Neural cell (in vitro differentiated cells): ENCODE measurements around the gene AIF1L.

Experiments used
- EZH2 ChIP-seq: fragments of 200-600, 300-800 bp; shearing (Covaris generic), sonication (generic); IDR thresholded peaks from 2 replicates; pipeline ENCODE4 v1.6.1; 2014; ENCODE audit warnings: antibody characterized with exemption, low read length, borderline replicate concordance, mild to moderate bottlenecking; ENCODE audit not compliant: insufficient read depth, poor library complexity, severe bottlenecking
- POLR2AphosphoS5 ChIP-seq: IDR thresholded peaks from 2 replicates; pipeline ENCODE4 v1.6.1; 2012
- RAD21 ChIP-seq: fragments of 450-650 bp; conservative IDR thresholded peaks from 2 replicates; pipeline ENCODE4 v1.6.1; 2014; ENCODE audit warnings: antibody characterized with exemption, mild to moderate bottlenecking, moderate library complexity
- TF ChIP-seq, protein P1 (sequence below): IDR thresholded peaks from 2 replicates; pipeline ENCODE4 v1.6.1; 2012; ENCODE audit warnings: borderline replicate concordance

DNA sequence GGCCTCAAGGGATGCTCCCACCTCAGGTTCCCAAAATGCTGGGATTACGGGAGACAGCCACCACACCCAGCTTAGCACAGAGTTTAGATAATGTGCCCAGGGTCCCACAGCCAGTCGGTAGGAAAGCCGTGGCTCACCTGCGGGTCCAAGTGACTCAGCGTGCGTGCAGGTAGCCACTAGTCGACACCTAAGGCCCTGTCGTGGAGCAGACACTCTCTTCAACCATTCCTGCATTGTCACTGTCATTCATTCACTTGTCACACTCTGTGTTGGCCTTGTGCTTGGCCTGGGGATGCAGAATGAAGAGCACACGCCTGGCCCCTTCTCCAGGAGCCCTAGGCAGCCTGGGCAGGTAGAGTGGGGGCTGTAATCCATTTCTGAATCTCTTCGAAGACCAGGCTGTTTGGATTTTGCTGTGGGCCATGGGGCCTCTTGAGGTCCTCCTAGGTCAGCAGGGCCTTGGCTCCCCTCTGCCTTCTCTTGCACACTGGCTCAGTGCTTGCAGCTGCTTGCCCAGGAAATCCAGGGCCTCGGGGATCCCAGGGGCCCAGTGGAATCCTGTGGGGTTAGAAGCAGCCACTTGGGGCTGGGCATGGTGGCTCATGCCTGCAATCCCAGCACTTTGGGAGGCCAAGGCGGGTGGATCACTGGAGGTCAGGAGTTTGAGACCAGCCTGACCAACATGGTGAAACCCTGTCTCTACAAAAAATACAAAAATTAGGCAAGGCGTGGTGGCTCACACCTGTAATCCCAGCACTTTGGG is 6.1 kb upstream of the AIF1L start:
- TF ChIP-seq RAD21: no peak
- TF ChIP-seq POLR2AphosphoS5: no peak
- TF ChIP-seq, protein P1, sequence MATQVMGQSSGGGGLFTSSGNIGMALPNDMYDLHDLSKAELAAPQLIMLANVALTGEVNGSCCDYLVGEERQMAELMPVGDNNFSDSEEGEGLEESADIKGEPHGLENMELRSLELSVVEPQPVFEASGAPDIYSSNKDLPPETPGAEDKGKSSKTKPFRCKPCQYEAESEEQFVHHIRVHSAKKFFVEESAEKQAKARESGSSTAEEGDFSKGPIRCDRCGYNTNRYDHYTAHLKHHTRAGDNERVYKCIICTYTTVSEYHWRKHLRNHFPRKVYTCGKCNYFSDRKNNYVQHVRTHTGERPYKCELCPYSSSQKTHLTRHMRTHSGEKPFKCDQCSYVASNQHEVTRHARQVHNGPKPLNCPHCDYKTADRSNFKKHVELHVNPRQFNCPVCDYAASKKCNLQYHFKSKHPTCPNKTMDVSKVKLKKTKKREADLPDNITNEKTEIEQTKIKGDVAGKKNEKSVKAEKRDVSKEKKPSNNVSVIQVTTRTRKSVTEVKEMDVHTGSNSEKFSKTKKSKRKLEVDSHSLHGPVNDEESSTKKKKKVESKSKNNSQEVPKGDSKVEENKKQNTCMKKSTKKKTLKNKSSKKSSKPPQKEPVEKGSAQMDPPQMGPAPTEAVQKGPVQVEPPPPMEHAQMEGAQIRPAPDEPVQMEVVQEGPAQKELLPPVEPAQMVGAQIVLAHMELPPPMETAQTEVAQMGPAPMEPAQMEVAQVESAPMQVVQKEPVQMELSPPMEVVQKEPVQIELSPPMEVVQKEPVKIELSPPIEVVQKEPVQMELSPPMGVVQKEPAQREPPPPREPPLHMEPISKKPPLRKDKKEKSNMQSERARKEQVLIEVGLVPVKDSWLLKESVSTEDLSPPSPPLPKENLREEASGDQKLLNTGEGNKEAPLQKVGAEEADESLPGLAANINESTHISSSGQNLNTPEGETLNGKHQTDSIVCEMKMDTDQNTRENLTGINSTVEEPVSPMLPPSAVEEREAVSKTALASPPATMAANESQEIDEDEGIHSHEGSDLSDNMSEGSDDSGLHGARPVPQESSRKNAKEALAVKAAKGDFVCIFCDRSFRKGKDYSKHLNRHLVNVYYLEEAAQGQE: no peak
- no peak for TF ChIP-seq EZH2
